GM12878 (cell line): ENCODE measurements around the gene RASSF6. TPM values are rescaled to one million over a fixed set of nuclear protein-coding genes. Genes with fewer than 3 reads are reported as not detected.

Experiments used
- ATAC-seq: fragments of 200-7000 bp; cut with Tn5 transposase; 3 replicates; pipeline ENCODE4 v1.9.1; 2020; ENCODE audit warnings: mild to moderate bottlenecking, moderate library complexity
- BruUV-seq: library from RNA; stranded (reverse); fragments of 400-500 nt; replicated peaks from 2 replicates; lab custom pipeline; 2021; lab: Mats Ljungman, UMichigan
- CTCF ChIA-PET: fragments of 300-600 bp; sonication (Branson Sonifier 250); formaldehyde crosslinking; extraction: SDS; loops from one replicate; lab custom pipeline; 2021; ENCODE audit warnings: inconsistent platforms; lab: Yijun Ruan, JAX
- POLR2A ChIA-PET: fragments of 350-600 bp; formaldehyde crosslinking; extraction: SDS; loops from one replicate; lab custom pipeline; 2021; ENCODE audit warnings: inconsistent platforms; lab: Charles Lee
- RAD21 ChIA-PET: fragments of 300-600 bp; sonication (Branson Sonifier 250); formaldehyde crosslinking; loops from one replicate; lab custom pipeline; 2023; ENCODE audit warnings: antibody characterized with exemption; ENCODE audit not compliant: unreplicated experiment; lab: Charles Lee
- SMC1A ChIA-PET: fragments of 300-600 bp; sonication (Branson Sonifier 250); formaldehyde crosslinking; loops from one replicate; lab custom pipeline; 2023; ENCODE audit not compliant: unreplicated experiment, uncharacterized antibody; lab: Charles Lee
- DNase-seq: peaks from one replicate; pipeline ENCODE4 v3.0.0-alpha.2; 2011; ENCODE audit warnings: low read depth, low spot score
- FAIRE-seq: peaks from 3 replicates; lab custom pipeline; 2011; peaks lifted over from hg19 to GRCh38; lab: Jason Lieb, UNC
- H2AFZ ChIP-seq: 2 replicates; pipeline ENCODE4 v1.6.0; 2011; ENCODE audit warnings: low read depth, low read length, control low read depth; ENCODE audit not compliant: control insufficient read depth
- H3K27ac ChIP-seq: 2 replicates; pipeline ENCODE4 v1.5.1; 2011; ENCODE audit warnings: control low read depth; ENCODE audit not compliant: control insufficient read depth, insufficient read depth
- H3K27me3 ChIP-seq, 2 experiments: replicated peaks in 1 of 2; 2 replicates each; pipeline versions ENCODE4 v1.6.0 to v1.6.1; 2011; ENCODE audit warnings: low read length in 1 of 2; ENCODE audit not compliant: control insufficient read depth in 2 of 2, insufficient read depth in 2 of 2
- H3K36me3 ChIP-seq, 2 experiments: 2 replicates each; pipeline ENCODE4 v1.5.1; 2011; ENCODE audit warnings: low read length in 1 of 2; ENCODE audit not compliant: control insufficient read depth in 2 of 2, insufficient read depth in 2 of 2
- H3K4me1 ChIP-seq: 2 replicates; pipeline ENCODE4 v1.6.1; 2011; ENCODE audit warnings: mild to moderate bottlenecking, low read length, moderate library complexity, mixed read lengths; ENCODE audit not compliant: control insufficient read depth, insufficient read depth
- H3K4me2 ChIP-seq: 2 replicates; pipeline ENCODE4 v1.6.0; 2011; ENCODE audit warnings: control low read depth; ENCODE audit not compliant: control insufficient read depth, insufficient read depth
- H3K4me3 ChIP-seq: fragments of 200-600 bp; sonication (generic); 2 replicates; pipeline ENCODE4 v1.5.1; 2016
- H3K79me2 ChIP-seq: 2 replicates; pipeline ENCODE4 v1.6.0; 2011; ENCODE audit warnings: low read length; ENCODE audit not compliant: control insufficient read depth, insufficient read depth
- H3K9ac ChIP-seq: 2 replicates; pipeline ENCODE4 v1.8.0; 2011; ENCODE audit warnings: low read length, control low read depth, mixed read lengths; ENCODE audit not compliant: control insufficient read depth, insufficient read depth
- H3K9me3 ChIP-seq: replicated peaks from 3 replicates; pipeline ENCODE4 v1.5.1; 2011; ENCODE audit warnings: mild to moderate bottlenecking, low read length; ENCODE audit not compliant: control insufficient read depth, insufficient read depth
- H4K20me1 ChIP-seq: 2 replicates; pipeline ENCODE4 v1.6.0; 2011; ENCODE audit not compliant: control insufficient read depth, insufficient read depth
- DPF2 ChIP-seq: fragments of 450-650 bp; IDR thresholded peaks from 2 replicates; pipeline ENCODE4 v1.6.1; 2017; ENCODE audit warnings: mild to moderate bottlenecking
- EED ChIP-seq: sonication (generic); IDR thresholded peaks from 2 replicates; pipeline ENCODE4 v1.6.1; 2016; ENCODE audit warnings: antibody characterized with exemption, low read depth
- KLF5 ChIP-seq: fragments of 450-650 bp; IDR thresholded peaks from 2 replicates; pipeline ENCODE4 v1.6.1; 2014; ENCODE audit warnings: mild to moderate bottlenecking; ENCODE audit not compliant: partially characterized antibody
- MEF2B ChIP-seq: fragments of 450-650 bp; IDR thresholded peaks from 2 replicates; pipeline ENCODE4 v1.6.1; 2018; ENCODE audit warnings: mild to moderate bottlenecking, moderate library complexity; ENCODE audit not compliant: partially characterized antibody, poor library complexity, severe bottlenecking
- MTA3 ChIP-seq: IDR thresholded peaks from 2 replicates; pipeline ENCODE4 v1.6.1; 2012; ENCODE audit warnings: low read length, inconsistent platforms, borderline replicate concordance
- NR2C2 ChIP-seq: IDR thresholded peaks from 2 replicates; pipeline ENCODE4 v1.6.1; 2011; ENCODE audit warnings: borderline replicate concordance, low read depth; ENCODE audit not compliant: control insufficient read depth, insufficient read length
- PAX5 ChIP-seq: IDR thresholded peaks from 2 replicates; pipeline ENCODE4 v1.6.1; 2011; ENCODE audit warnings: low read depth, low read length, borderline replicate concordance
- POLR2A ChIP-seq: IDR thresholded peaks from 2 replicates; pipeline ENCODE4 v1.6.1; 2011; ENCODE audit warnings: low read depth, mild to moderate bottlenecking, low read length
- POLR2AphosphoS2 ChIP-seq: IDR thresholded peaks from 2 replicates; pipeline ENCODE4 v1.6.1; 2011; ENCODE audit warnings: low read depth, mild to moderate bottlenecking, low read length, improper control_type of control experiment, moderate library complexity
- SIN3A ChIP-seq: IDR thresholded peaks from 2 replicates; pipeline ENCODE4 v1.6.1; 2012; ENCODE audit warnings: low read depth, low read length, improper control_type of control experiment
- SP1 ChIP-seq: IDR thresholded peaks from one replicate; pipeline ENCODE4 v1.6.1; 2011; ENCODE audit warnings: low read depth, low read length
- USF2 ChIP-seq: IDR thresholded peaks from 2 replicates; pipeline ENCODE4 v1.6.1; 2011; ENCODE audit warnings: low read depth, low read length, improper control_type of control experiment, borderline replicate concordance
- ZBTB33 ChIP-seq: fragments of 450-650 bp; IDR thresholded peaks from 2 replicates; pipeline ENCODE4 v1.6.1; 2017; ENCODE audit warnings: mild to moderate bottlenecking
- ZNF384 ChIP-seq: IDR thresholded peaks from 2 replicates; pipeline ENCODE4 v1.6.1; 2012; ENCODE audit warnings: low read depth, mild to moderate bottlenecking, low read length, improper control_type of control experiment, borderline replicate concordance
- in situ Hi-C: fragments of 300-500 bp; cut with MboI; formaldehyde crosslinking; loops from 9 replicates; pipeline ENCODE4 v1.14.3; 2018; ENCODE audit warnings: mixed read lengths
- intact Hi-C: fragments of 100-400 bp; cut with micrococcal nuclease; formaldehyde crosslinking; loops from one replicate; pipeline ENCODE4 v1.14.2; 2022; ENCODE audit not compliant: unreplicated experiment
- polyA plus RNA-seq, 11 experiments: library from polyadenylated mRNA; depleted of rRNA in 4 of 11; unstranded in 6 of 11; stranded (reverse) in 5 of 11; fragments of >200 nt; fragmentation: Nextera tagmentation in 4 of 11; fragmentation: Illumina TruSeq in 1 of 11; extraction: Ambion mirVana in 4 of 11; extraction: Trizol in 1 of 11; gene quantifications; 1 replicate in 1 of 11; 2 replicates in 10 of 11; pipeline versions ENCODE4 v1.2.1 to v1.2.3, GENCODE V29; 2011 to 2016; ENCODE audit warnings: inconsistent platforms in 2 of 11, missing spikeins in 2 of 11, low read depth in 1 of 11
- total RNA-seq, 4 experiments: library from RNA; depleted of rRNA in 3 of 4; stranded (reverse); fragments of >200 nt in 3 of 4; fragmentation: Illumina TruSeq in 1 of 4; extraction: Trizol in 1 of 4; gene quantifications; 2 replicates each; pipeline versions ENCODE4 v1.2.1 to v1.2.3, GENCODE V29; 2013 to 2021

RASSF6 gene
- total and polyA plus RNA-seq, 10 of the 15 experiments (the other 5 are each of a cell fraction or from before 2014, with no cell fraction given), result 0.28 to 2.9 (median 0.54) TPM

- ChIA-PET POLR2A (no interaction called here), SMC1A (interaction anchor here (1.0 to 11.8 kb wide), 10 partner anchors 8 to 474 kb away, joined by 3 to 112 read pairs (median 6); no protein-coding TSS in a partner anchor), CTCF (interaction anchor here (0.8 to 11.0 kb wide), 25 partner anchors 10 to 489 kb away, joined by 3 to 120 read pairs (median 4); no protein-coding TSS in a partner anchor), RAD21 (interaction anchor here (0.7 to 17.2 kb wide), 9 partner anchors 12 to 472 kb away, joined by 3 to 311 read pairs (median 3); no protein-coding TSS in a partner anchor)
- Histone ChIP-seq H3K4me1 (no peaks in the 10 kb centered on the region), H3K9me3 (no peaks in the 10 kb centered on the region), H3K79me2 (no peaks in the 10 kb centered on the region), H2AFZ (no peak overlapping the region), H3K4me2 (no peak overlapping the region), H3K9ac (no peak overlapping the region), H3K36me3 (no peaks in the 10 kb centered on the region), H4K20me1 (no peaks in the 10 kb centered on the region), H3K27me3 (no peaks in the 10 kb centered on the region; a peak in 1 of 4 replicates), H3K4me3 (no peak overlapping the region), H3K27ac (no peak overlapping the region)
- in situ Hi-C loops (loop anchor here (5.0 kb wide), 1 partner anchor 469 kb away; no protein-coding TSS in a partner anchor), intact Hi-C loops (loop anchor here (2.0 to 10.0 kb wide), 3 partner anchors 261 to 371 kb away; partner anchors contain the start of gene CXCL3)
- no TSS peak for BruUV-seq
- DNase-seq, result no peak
- no peak for ATAC-seq
- TF ChIP-seq SIN3A (no peak), PAX5 (no peak), KLF5 (no peak), USF2 (no peak), ZBTB33 (no peak), DPF2 (no peak), EED (no peak), POLR2AphosphoS2 (no peak), POLR2A (no peak), MEF2B (no peak), NR2C2 (no peak), ZNF384 (no peak), MTA3 (no peak), SP1 (no peak)
- no peak for FAIRE-seq
Observed at GRCh38 chr4:73663576-73663975, 43.3 kb upstream of the RASSF6 start.
